LNCaP clone FGC (cell line): ENCODE data around the gene SNX17.
A peak's percentile ranks its signal among the peaks of the same experiment; 100 is the strongest.

ENCODE experiments used
- DNase-seq: peaks from one replicate; pipeline ENCODE4 v3.0.0-alpha.2; 2011; ENCODE audit warnings: low read depth
- H3K4me3 ChIP-seq: 2 replicates; pipeline ENCODE4 v1.5.1; 2011; ENCODE audit warnings: mild to moderate bottlenecking, low read depth, low read length, control low read depth
- TF ChIP-seq, protein P1 (sequence below): IDR thresholded peaks from 2 replicates; pipeline ENCODE4 v1.5.1; 2012; ENCODE audit warnings: mild to moderate bottlenecking; ENCODE audit not compliant: control insufficient read depth, insufficient read depth; ENCODE audit errors: extremely low read depth

The SNX17 gene

DNA sequence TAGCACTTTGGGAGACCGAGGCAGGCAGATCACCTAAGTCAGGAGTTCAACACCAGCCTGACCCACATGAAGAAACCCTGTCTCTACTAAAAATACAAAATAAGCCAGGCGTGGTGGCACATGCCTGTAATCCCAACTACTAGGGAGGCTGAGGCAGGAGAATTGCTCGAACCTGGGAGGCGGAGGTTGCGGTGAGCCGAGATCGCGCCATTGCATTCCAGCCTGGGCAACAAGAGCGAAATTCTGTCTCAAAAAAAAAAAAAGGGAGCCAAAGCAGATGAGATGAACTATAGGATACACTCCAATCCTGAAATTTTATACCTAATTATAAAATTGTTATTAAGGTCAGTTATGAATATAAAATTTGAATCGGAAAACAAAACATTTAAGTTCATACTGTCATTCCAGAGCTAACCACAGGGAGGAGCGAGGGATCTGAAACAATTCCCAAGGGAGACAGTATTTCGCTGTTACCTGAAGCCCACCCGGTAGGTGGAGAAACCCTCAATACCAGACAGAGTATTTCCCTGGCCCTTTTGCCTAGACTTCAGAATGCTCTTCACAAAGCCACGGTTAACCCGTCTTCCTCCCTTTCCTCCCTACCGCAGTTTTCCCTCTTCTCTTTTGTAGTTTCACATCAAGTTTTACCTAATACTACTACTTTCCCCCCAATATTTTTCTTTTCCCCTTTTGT, 37.5 kb downstream of the SNX17 start:
- DNase-seq = no peak
- H3K4me3 ChIP-seq = peak overlapping the region; percentile 94
- TF ChIP-seq, protein P1, sequence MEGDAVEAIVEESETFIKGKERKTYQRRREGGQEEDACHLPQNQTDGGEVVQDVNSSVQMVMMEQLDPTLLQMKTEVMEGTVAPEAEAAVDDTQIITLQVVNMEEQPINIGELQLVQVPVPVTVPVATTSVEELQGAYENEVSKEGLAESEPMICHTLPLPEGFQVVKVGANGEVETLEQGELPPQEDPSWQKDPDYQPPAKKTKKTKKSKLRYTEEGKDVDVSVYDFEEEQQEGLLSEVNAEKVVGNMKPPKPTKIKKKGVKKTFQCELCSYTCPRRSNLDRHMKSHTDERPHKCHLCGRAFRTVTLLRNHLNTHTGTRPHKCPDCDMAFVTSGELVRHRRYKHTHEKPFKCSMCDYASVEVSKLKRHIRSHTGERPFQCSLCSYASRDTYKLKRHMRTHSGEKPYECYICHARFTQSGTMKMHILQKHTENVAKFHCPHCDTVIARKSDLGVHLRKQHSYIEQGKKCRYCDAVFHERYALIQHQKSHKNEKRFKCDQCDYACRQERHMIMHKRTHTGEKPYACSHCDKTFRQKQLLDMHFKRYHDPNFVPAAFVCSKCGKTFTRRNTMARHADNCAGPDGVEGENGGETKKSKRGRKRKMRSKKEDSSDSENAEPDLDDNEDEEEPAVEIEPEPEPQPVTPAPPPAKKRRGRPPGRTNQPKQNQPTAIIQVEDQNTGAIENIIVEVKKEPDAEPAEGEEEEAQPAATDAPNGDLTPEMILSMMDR = peak; percentile 51

DNA sequence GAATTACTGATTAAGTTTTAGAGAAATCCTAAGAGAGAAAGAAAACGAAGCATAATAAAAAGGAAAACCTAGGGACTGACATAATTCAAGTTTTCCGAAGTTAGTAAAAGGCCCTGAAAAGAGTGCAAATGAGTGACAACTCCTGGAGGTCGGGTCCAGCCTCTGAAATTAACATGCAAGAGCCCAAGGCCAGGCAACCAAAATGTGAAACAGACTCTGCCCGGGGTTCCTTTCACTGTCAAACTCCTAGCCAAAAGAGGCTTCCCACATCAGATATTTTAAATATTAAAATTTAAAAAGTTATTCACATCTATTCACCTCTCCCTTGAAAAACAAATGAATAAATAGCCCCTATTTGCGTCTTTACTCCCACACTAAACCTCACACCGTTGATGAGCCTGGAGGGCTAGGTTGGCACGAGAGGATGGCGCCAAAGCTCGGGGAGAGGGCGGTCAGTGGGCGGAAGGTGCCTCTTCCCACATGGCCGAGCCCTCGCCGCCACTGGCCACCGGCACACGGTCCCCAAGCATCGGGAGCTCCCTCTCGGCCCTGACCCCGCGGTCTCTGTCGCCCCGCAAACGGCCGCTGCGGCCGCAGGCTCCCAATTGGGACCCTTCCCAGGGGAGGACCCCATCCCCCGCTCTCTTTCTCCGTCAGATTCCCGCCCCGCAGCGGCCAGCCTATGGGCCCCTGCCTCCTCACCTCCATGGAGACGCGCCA, 38.3 kb downstream of the SNX17 start:
- no peak for DNase-seq
- TF ChIP-seq, protein P1 = no peak
- peak overlapping the region; percentile 94 for H3K4me3 ChIP-seq

DNA sequence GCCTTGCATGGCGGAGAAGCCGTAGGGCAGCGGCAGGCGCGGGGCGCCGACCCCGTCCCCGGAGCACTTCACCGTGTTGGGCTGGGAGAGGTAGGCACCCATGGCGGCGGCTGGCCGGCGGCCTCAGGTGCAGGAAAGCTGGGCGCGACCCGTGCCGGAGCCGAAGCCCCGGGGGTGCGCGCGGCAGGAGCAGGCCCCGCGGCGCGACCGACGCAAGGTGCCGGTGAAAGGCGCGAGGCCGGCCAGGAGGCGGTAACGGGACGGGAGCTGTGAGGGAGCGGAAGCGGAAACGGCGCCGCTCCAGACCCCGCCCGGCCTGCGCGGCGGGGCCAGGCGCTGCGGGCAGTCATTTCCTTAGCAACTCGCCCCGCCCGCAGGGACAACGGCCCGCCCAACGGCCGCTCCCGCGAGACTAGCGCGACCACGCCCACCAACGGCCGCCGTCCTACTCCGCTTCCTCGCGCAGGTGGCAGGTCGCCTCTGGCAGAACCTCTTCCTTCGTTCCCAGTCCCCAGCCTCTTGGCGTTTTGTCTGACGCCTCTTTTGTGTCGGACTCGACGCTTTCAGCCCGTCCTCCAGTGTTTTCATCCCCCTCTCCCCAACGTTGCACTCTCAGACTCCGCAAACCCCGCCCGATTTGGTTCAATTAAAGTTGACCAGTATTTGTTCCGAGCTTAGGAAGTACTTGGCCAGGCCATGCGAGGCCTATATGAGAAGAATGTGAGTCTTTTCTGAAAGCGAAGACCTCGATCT, 39.1 kb downstream of the SNX17 start, which contains the start of gene PPM1G:
Gene PPM1G (minus strand): TSS at position 271 of the 753 bp plus-strand sequence. CDS start 169 bp downstream, at position 102.
- peak; percentile 74 for DNase-seq
- TF ChIP-seq, protein P1 = no peak
- H3K4me3 ChIP-seq = peak within 1 kb of the TSS; percentile 94

DNA sequence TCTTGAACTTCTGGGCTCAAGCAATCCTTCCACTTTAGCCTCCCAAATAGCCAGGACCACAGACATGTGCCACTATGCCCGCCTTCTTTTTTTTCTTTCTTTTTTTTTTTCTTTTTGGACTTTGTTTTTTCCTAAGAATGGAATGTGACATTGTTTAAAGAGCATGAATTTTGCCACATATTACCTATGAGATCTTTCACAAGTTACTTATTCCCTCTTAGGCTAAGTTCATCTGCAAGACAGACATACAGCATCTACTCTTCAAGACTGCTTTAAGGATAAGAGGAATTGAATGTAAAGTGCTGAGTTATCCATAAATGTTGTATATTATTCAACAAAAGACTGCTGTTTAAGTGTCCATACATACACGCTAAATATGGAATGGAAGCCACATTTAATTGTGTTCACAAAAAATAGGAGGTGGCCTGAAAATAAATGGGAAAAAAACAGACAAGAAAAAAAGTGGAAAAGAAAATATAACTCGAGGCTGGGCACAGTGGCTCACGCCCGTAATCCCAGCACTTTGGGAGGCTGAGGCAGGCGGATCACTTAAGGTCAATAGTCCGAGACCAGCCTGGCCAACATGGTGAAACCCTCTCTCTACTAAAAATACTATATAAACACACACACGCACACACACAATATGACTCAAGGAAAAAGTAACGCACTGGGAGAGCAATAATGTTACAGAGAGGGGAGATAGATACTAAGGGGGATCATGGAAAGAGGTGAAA, 42.2 kb downstream of the SNX17 start:
- TF ChIP-seq, protein P1 = no peak
- no peak for DNase-seq
- no peak overlapping the region for H3K4me3 ChIP-seq

DNA sequence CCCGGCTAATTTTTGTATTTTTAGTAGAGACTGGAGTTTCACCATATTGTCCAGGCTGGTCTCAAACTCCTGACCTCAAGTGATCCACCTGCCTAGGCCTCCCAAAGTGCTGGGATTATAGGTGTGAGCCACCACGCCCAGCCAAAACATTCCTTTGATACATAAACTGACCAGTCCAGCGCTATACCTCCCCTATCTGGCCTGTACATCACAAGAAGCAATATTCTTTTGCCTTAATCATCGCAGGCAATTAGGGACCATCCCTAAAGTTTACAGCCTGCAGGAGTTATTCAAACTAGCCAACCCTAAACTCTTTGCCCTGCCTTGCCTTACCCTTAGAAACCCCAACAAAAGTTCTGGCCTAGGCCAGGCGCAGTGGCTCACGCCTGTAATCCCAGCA, 45.7 kb downstream of the SNX17 start:
- TF ChIP-seq, protein P1 = no peak
- no peak for DNase-seq
- H3K4me3 ChIP-seq = no peak overlapping the region

DNA sequence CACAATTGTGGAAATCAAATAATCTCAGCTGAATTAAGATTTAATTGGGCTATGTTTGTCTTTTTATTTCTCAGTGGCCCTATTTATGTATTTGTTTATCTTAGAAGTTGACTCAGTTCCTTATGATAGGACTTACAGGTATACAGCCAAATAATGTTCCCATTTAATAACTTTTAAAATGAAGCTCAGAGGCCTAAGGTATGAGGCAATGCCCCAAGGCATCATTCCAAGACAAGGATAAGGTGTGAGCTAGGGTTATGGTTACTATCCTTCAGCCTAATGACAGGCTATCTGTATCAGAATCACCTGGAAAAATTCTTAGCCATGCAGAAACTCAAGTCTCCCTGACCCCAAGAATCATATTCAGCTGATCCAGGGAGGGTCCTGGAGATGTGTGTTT, 50.6 kb downstream of the SNX17 start:
- TF ChIP-seq, protein P1 = no peak
- H3K4me3 ChIP-seq = no peak overlapping the region
- peak; percentile 88 for DNase-seq
